PFSK-1 (cell line): Measurements from ENCODE around the gene GLS.

Source experiments
- FOXP2 ChIP-seq: optimal IDR thresholded peaks from 2 replicates; pipeline ENCODE3; 2011; ENCODE audit warnings: borderline replicate concordance, control low read depth, inconsistent platforms; ENCODE audit not compliant: insufficient read depth; ENCODE audit errors: extremely low read length, extremely low read depth
- POLR2AphosphoS5 ChIP-seq: IDR thresholded peaks from 2 replicates; pipeline ENCODE4 v1.6.1; 2012; ENCODE audit warnings: low read depth, mild to moderate bottlenecking, control low read depth, low read length, moderate library complexity
- SIN3A ChIP-seq: IDR thresholded peaks from 2 replicates; pipeline ENCODE4 v1.6.1; 2012; ENCODE audit warnings: mild to moderate bottlenecking, low read length, moderate library complexity, borderline replicate concordance; ENCODE audit not compliant: insufficient read depth
- TAF1 ChIP-seq: IDR thresholded peaks from 2 replicates; pipeline ENCODE4 v1.6.1; 2012; ENCODE audit warnings: low read length, control low read depth, borderline replicate concordance; ENCODE audit not compliant: insufficient read depth
- TF ChIP-seq, protein P1 (sequence below), 2 experiments: IDR thresholded peaks; 2 replicates each; pipeline versions ENCODE4 v1.6.1 to v1.8.0; 2011 to 2012; ENCODE audit warnings: low read depth in 2 of 2, low read length in 2 of 2, control low read depth in 1 of 2, inconsistent platforms in 1 of 2, mild to moderate bottlenecking in 1 of 2, moderate library complexity in 1 of 2; ENCODE audit not compliant: insufficient read depth in 1 of 2

Gene GLS

DNA sequence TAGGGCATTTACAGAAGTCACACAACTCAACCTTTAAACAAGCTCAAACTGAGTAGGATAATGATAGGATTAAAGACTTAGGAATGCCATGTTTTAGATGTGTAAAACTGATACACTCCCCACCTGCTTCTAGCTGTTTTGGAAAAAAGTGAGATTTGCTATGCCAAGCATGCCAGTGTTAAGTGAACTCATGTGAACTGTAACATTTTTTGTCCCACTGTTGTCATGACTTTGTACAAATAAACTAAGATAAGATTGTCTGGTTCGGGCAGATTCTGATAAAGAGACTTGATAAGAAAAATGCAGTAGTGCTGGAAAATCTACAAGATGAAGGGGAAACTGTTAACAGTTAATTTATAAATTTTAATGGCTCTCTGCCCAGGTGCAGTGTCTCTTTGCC lies 66.5 kb downstream of the GLS start:
- TF ChIP-seq SIN3A = no peak
- no peak for TF ChIP-seq TAF1
- TF ChIP-seq POLR2AphosphoS5 = no peak
- TF ChIP-seq FOXP2 = no peak
- TF ChIP-seq, protein P1, sequence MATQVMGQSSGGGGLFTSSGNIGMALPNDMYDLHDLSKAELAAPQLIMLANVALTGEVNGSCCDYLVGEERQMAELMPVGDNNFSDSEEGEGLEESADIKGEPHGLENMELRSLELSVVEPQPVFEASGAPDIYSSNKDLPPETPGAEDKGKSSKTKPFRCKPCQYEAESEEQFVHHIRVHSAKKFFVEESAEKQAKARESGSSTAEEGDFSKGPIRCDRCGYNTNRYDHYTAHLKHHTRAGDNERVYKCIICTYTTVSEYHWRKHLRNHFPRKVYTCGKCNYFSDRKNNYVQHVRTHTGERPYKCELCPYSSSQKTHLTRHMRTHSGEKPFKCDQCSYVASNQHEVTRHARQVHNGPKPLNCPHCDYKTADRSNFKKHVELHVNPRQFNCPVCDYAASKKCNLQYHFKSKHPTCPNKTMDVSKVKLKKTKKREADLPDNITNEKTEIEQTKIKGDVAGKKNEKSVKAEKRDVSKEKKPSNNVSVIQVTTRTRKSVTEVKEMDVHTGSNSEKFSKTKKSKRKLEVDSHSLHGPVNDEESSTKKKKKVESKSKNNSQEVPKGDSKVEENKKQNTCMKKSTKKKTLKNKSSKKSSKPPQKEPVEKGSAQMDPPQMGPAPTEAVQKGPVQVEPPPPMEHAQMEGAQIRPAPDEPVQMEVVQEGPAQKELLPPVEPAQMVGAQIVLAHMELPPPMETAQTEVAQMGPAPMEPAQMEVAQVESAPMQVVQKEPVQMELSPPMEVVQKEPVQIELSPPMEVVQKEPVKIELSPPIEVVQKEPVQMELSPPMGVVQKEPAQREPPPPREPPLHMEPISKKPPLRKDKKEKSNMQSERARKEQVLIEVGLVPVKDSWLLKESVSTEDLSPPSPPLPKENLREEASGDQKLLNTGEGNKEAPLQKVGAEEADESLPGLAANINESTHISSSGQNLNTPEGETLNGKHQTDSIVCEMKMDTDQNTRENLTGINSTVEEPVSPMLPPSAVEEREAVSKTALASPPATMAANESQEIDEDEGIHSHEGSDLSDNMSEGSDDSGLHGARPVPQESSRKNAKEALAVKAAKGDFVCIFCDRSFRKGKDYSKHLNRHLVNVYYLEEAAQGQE (IDR thresholded peaks at IDR 0.05; ENCODE audit: insufficient read depth in 1 of 2, low read depth in 2 of 2, low read length in 2 of 2) = no peak

DNA sequence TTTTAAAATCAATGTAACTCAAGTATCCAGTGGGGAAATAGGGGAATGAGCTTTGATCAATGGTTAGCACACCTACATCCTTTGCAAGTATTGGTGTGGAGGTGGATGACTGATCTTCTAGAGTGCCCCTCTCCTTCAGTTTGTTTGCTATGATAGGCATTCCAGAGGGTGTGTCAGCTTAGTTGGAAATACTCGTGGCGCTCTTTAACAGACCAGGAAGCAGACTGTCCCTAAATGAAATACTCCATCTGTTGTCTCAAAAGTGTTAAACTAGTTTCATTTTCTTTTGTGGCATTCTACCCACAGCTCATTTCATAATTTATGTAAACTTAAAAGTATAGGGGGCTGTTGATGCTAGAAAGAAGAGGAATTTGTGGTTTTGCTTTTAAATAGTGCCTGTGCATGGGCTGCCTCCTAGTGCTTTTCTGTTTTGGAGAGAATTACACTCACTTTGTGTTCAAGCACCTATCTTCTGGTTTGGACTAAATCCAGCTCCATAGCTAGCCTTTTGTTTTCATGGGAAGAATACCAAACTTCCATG lies 67.2 kb downstream of the GLS start:
- no peak for TF ChIP-seq SIN3A
- no peak for TF ChIP-seq TAF1
- TF ChIP-seq FOXP2 = no peak
- TF ChIP-seq POLR2AphosphoS5 = no peak

DNA sequence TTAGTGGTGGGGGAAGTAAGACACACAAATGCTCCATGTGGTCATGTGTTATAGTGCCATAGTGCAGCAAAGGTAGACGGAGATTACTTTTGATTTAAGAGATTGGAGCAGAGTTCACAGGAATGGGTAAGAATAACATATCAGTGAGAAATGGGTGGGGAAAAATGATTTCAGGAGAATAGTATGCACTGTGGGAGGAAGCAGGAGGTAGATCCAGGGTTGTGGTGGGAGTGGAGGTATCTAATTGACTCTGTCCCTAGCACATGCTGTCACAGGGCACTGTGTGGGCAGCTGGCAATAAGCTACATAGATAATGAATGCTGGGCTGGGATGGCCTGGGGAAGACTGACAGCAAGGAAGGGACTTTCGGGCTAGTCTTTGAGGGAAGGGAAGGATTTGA lies 68.0 kb downstream of the GLS start:
- TF ChIP-seq SIN3A (no peak), POLR2AphosphoS5 (no peak), FOXP2 (no peak), TAF1 (no peak)

DNA sequence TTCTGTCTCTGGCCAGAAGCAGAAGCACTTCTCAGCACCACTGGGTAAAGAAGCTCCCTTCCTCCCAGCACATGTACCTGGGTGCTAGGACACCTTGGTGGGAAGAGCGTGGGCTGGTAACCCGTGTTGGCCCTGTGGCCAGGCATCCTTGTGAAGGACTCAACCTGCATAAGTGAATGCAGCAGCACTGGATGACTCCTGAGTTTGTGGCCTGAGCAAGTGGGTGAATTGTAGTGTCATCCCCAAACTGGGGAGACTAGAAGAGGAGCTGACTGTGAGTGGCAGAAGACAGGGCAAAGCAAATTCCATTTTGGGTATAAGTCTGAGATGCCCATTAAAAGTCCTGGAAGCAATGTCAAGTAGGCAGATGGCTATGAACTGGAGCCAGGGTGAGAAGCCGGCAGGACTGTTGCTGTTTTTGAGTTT lies 70.0 kb downstream of the GLS start:
- TF ChIP-seq, protein P1 (IDR thresholded peaks at IDR 0.05; ENCODE audit: insufficient read depth in 1 of 2, low read depth in 2 of 2, low read length in 2 of 2) = no peak
- no peak for TF ChIP-seq FOXP2
- TF ChIP-seq SIN3A = no peak
- no peak for TF ChIP-seq POLR2AphosphoS5
- no peak for TF ChIP-seq TAF1

DNA sequence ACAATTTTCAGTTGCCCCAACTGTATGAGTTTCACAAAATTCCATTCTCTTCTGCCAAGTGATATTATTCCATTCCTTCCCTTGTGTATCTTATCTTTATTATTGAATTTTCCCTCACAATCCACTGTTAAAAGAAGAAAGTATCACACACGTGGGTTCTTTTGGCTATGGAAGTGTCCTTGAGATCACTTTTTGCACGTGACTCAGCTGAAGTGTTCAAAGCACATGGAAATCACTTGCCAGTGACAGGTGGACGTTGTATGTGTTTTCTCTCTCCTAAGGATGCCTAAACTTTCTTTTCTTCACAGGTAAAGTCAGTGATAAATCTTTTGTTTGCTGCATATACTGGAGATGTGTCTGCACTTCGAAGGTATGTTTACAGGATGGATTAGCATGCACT lies 72.6 kb downstream of the GLS start:
- TF ChIP-seq POLR2AphosphoS5 (no peak), SIN3A (no peak), FOXP2 (no peak), TAF1 (no peak)
- TF ChIP-seq, protein P1 (IDR thresholded peaks at IDR 0.05; ENCODE audit: insufficient read depth in 1 of 2, low read depth in 2 of 2, low read length in 2 of 2) = no peak
